GM06990 (cell line): ENCODE measurements around the gene SUN2.

Source experiments
- DNase-seq: peaks from one replicate; pipeline ENCODE4 v3.0.0-alpha.2; 2011; ENCODE audit not compliant: insufficient read length; ENCODE audit errors: extremely low read depth
- H3K27me3 ChIP-seq: replicated peaks from 2 replicates; pipeline ENCODE4 v1.6.0; 2011; ENCODE audit warnings: low read length; ENCODE audit not compliant: control insufficient read depth, insufficient read depth
- H3K36me3 ChIP-seq: 2 replicates; pipeline ENCODE4 v1.5.1; 2011; ENCODE audit warnings: low read length; ENCODE audit not compliant: control insufficient read depth, insufficient read depth
- H3K4me3 ChIP-seq: replicated peaks from 2 replicates; pipeline ENCODE4 v1.5.1; 2011; ENCODE audit warnings: low read depth, mild to moderate bottlenecking, control low read depth, low read length
- CTCF ChIP-seq: IDR thresholded peaks from 2 replicates; pipeline ENCODE4 v1.5.1; 2011; ENCODE audit warnings: low read length, control low read depth, mild to moderate bottlenecking, inconsistent platforms; ENCODE audit not compliant: insufficient read depth, poor library complexity, severe bottlenecking

SUN2 gene

DNA sequence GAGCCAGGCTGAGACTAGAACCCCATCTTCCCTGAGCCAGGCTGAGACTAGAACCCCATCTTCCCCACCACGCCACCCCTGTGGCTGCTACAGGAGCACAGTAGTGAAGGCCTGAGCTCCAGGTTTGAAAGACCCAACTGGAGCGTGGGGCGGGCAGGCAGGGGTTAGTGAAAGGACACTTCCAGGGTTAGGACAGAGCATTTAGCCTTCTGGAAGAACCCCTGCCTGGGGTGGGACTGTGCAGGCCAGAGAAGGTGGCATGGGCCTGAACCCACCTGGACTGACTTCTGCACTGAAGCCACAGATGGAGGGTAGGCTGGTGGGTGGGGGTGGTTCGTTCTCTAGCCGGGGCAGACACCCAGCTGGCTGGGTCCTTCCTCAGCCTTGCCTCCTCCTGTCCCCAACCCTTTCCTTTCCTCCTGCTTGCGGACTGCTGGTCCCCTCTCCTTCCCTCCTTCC is 24.1 kb downstream of the SUN2 start:
- no peak for DNase-seq
- H3K36me3 ChIP-seq, result peaks cover 60% of the 10 kb centered on the region
- no peak for TF ChIP-seq CTCF
- H3K4me3 ChIP-seq, result no peak overlapping the region
- no peaks in the 10 kb centered on the region for H3K27me3 ChIP-seq

DNA sequence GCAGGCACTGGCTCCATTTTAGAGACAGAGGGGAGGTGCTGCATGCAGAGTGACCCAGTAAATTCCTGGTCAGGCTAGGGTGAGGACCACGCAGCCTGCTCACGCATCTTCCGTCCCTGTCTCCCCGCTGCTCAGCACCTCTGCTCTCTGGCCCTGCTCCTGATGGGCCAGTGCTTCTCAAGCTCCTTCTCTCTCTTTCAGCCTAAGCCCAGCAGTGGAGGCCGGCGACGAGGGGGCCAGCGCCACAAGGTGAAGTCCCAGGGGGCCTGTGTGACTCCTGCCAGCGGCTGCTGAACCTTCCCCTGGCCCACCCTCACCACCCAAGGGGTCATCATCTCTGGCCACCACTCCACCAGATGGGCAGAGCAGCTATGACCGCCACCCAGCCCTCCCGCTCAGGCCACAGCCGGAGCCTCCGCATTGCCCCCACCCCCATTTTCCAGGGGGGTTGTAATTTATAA is 25.4 kb downstream of the SUN2 start:
- Histone ChIP-seq H3K4me3 (no peak overlapping the region), H3K27me3 (no peaks in the 10 kb centered on the region), H3K36me3 (peaks cover 65% of the 10 kb centered on the region)
- DNase-seq, result no peak
- TF ChIP-seq CTCF, result no peak

GRCh38 chr22:38729946-38730345 is 25.9 kb downstream of the SUN2 start:
- H3K27me3 ChIP-seq, result no peaks in the 10 kb centered on the region
- TF ChIP-seq CTCF, result no peak
- H3K36me3 ChIP-seq, result peaks cover 63% of the 10 kb centered on the region
- no peak for DNase-seq
- no peak overlapping the region for H3K4me3 ChIP-seq

GRCh38 chr22:38728871-38729796 is 26.7 kb downstream of the SUN2 start:
- H3K27me3 ChIP-seq, result no peaks in the 10 kb centered on the region

More at GRCh38 chr22:38728871-38729796, 26.7 kb downstream of the SUN2 start:
- Histone ChIP-seq H3K4me3 (no peak overlapping the region), H3K36me3 (peaks cover 65% of the 10 kb centered on the region)
- no peak for TF ChIP-seq CTCF
- DNase-seq, result no peak
